GM19468 (cell line): ENCODE results near the gene FSTL3.

ENCODE experiments used
- ATAC-seq: cut with Tn5 transposase; IDR thresholded peaks from one replicate; pipeline ENCODE4 v1.9.1; 2021; ENCODE audit warnings: mild to moderate bottlenecking, moderate library complexity, moderate number of reproducible peaks; ENCODE audit not compliant: unreplicated experiment; ENCODE audit errors: extremely low read depth

Gene FSTL3

GRCh38 chr19:644789-645188, 31.4 kb upstream of the FSTL3 start:
- ATAC-seq, result no peak

- ATAC-seq, result no peak
These were observed 30.0 kb upstream of the FSTL3 start for GRCh38 chr19:645912-646778.

GRCh38 chr19:646779-647565, 29.2 kb upstream of the FSTL3 start:
- no peak for ATAC-seq

- ATAC-seq, result no peak
These were observed 28.5 kb upstream of the FSTL3 start for GRCh38 chr19:647566-648284.

- ATAC-seq, result no peak
These were observed 27.9 kb upstream of the FSTL3 start for GRCh38 chr19:648305-648704.

GRCh38 chr19:648904-649801, 27.0 kb upstream of the FSTL3 start:
- ATAC-seq, result no peak

GRCh38 chr19:650121-650520, 26.1 kb upstream of the FSTL3 start:
- ATAC-seq, result no peak

GRCh38 chr19:651114-651818, 24.9 kb upstream of the FSTL3 start:
- no peak for ATAC-seq

GRCh38 chr19:651991-652390, 24.2 kb upstream of the FSTL3 start:
- no peak for ATAC-seq

- no peak for ATAC-seq
These were observed 23.5 kb upstream of the FSTL3 start for GRCh38 chr19:652467-653389.

- no peak for ATAC-seq
These were observed 22.8 kb upstream of the FSTL3 start for GRCh38 chr19:653425-653824.

GRCh38 chr19:655691-656090, 20.5 kb upstream of the FSTL3 start:
- no peak for ATAC-seq

GRCh38 chr19:656751-657559, 19.2 kb upstream of the FSTL3 start:
- ATAC-seq, result no peak

GRCh38 chr19:657611-658010, 18.6 kb upstream of the FSTL3 start:
- no peak for ATAC-seq

- no peak for ATAC-seq
These were observed 17.9 kb upstream of the FSTL3 start for GRCh38 chr19:658059-658839.
